Endothelial cell of umbilical vein (primary cell): Measurements from ENCODE around the gene DAP3. TPM values are rescaled to one million over a fixed set of nuclear protein-coding genes. Genes with fewer than 3 reads are reported as not detected.

ENCODE experiments used
- BruUV-seq: library from RNA; stranded (reverse); fragments of 400-500 nt; replicated peaks from 2 replicates; lab custom pipeline; 2021; lab: Mats Ljungman, UMichigan
- CTCF ChIA-PET: fragments of 300-600, 350-600 bp; sonication (Branson Sonifier 250); formaldehyde crosslinking; loops from one replicate; lab custom pipeline; 2021; ENCODE audit warnings: antibody characterized with exemption, inconsistent platforms; lab: Charles Lee
- POLR2A ChIA-PET: fragments of 300-600, 350-600 bp; sonication (Branson Sonifier 250); formaldehyde crosslinking; loops from one replicate; lab custom pipeline; 2021; ENCODE audit warnings: antibody characterized with exemption, inconsistent platforms; lab: Charles Lee
- DNase-seq: peaks from one replicate; pipeline ENCODE4 v3.0.0-alpha.2; 2011; ENCODE audit warnings: low read depth, low spot score
- FAIRE-seq: peaks from 2 replicates; lab custom pipeline; 2011; peaks lifted over from hg19 to GRCh38; lab: Jason Lieb, UNC
- H2AFZ ChIP-seq: 2 replicates; pipeline ENCODE4 v1.6.0; 2012; ENCODE audit warnings: low read depth, low read length, control low read depth, inconsistent platforms
- H3K27ac ChIP-seq: 2 replicates; pipeline ENCODE4 v1.5.1; 2011; ENCODE audit warnings: low read depth, mild to moderate bottlenecking, control low read depth, low read length, moderate library complexity; ENCODE audit not compliant: insufficient read depth
- H3K27me3 ChIP-seq, 2 experiments: 2 replicates each; pipeline versions ENCODE4 v1.6.0 to v1.6.1; 2011; ENCODE audit warnings: low read length in 2 of 2, mixed read lengths in 1 of 2; ENCODE audit not compliant: control insufficient read depth in 2 of 2, insufficient read depth in 2 of 2
- H3K36me3 ChIP-seq, 2 experiments: 2 replicates in 1 of 2; 3 replicates in 1 of 2; pipeline ENCODE4 v1.5.1; 2011; ENCODE audit warnings: low read length in 2 of 2, mild to moderate bottlenecking in 1 of 2, moderate library complexity in 1 of 2; ENCODE audit not compliant: control insufficient read depth in 2 of 2, insufficient read depth in 2 of 2; ENCODE audit errors: extremely low read depth in 1 of 2
- H3K4me1 ChIP-seq: 3 replicates; pipeline ENCODE4 v1.5.1; 2011; ENCODE audit warnings: mild to moderate bottlenecking, low read length; ENCODE audit not compliant: control insufficient read depth, insufficient read depth; ENCODE audit errors: extremely low read depth
- H3K4me2 ChIP-seq: 2 replicates; pipeline ENCODE4 v1.6.1; 2011; ENCODE audit warnings: low read length, control low read depth, mixed read lengths; ENCODE audit not compliant: insufficient read depth
- H3K4me3 ChIP-seq, 3 experiments: fragments of 200-600 bp in 1 of 3; sonication (generic), shearing (Covaris generic) in 1 of 3; replicated peaks in 1 of 3; 2 replicates each; pipeline ENCODE4 v1.5.1; 2011 to 2016; ENCODE audit warnings: control low read depth in 3 of 3, low read length in 3 of 3, mild to moderate bottlenecking in 2 of 3, inconsistent platforms in 1 of 3, low read depth in 1 of 3, moderate library complexity in 1 of 3; ENCODE audit not compliant: insufficient read depth in 1 of 3
- H3K79me2 ChIP-seq: 2 replicates; pipeline ENCODE4 v1.6.0; 2012; ENCODE audit warnings: low read length, inconsistent platforms; ENCODE audit not compliant: control insufficient read depth, insufficient read depth
- H3K9ac ChIP-seq: replicated peaks from 2 replicates; pipeline ENCODE3; 2011; ENCODE audit warnings: low read length, control low read depth; ENCODE audit not compliant: insufficient read depth; ENCODE audit errors: extremely low read depth
- H3K9me1 ChIP-seq: replicated peaks from 3 replicates; pipeline ENCODE4 v1.6.0; 2011; ENCODE audit warnings: mild to moderate bottlenecking, low read length; ENCODE audit not compliant: control insufficient read depth, insufficient read depth; ENCODE audit errors: extremely low read depth
- H3K9me3 ChIP-seq: replicated peaks from 2 replicates; pipeline ENCODE4 v1.5.1; 2012; ENCODE audit warnings: low read length, inconsistent platforms; ENCODE audit not compliant: control insufficient read depth, insufficient read depth
- H4K20me1 ChIP-seq: replicated peaks from 2 replicates; pipeline ENCODE3; 2011; ENCODE audit warnings: mild to moderate bottlenecking, low read length; ENCODE audit not compliant: control insufficient read depth, insufficient read depth; ENCODE audit errors: extremely low read depth
- CTCF ChIP-seq, 2 donors: IDR thresholded peaks; 1 replicate in 1 of 2; 2 replicates in 1 of 2; pipeline ENCODE4 v1.5.1; 2011; ENCODE audit warnings: low read length in 2 of 2, mild to moderate bottlenecking in 2 of 2, moderate library complexity in 2 of 2, control low read depth in 1 of 2, inconsistent platforms in 1 of 2, low read depth in 1 of 2; ENCODE audit not compliant: insufficient read depth in 1 of 2; ENCODE audit errors: extremely low read depth in 1 of 2
- EZH2 ChIP-seq: IDR thresholded peaks from 2 replicates; pipeline ENCODE4 v1.6.1; 2012; ENCODE audit warnings: borderline replicate concordance, low read depth, mild to moderate bottlenecking, moderate library complexity, low read length, inconsistent platforms; ENCODE audit not compliant: severe bottlenecking
- FOS ChIP-seq: IDR thresholded peaks from 2 replicates; pipeline ENCODE4 v1.6.1; 2011; ENCODE audit warnings: mild to moderate bottlenecking, low read length, moderate library complexity, borderline replicate concordance; ENCODE audit not compliant: insufficient read depth
- GATA2 ChIP-seq: IDR thresholded peaks from 2 replicates; pipeline ENCODE4 v1.7.0; 2011; ENCODE audit warnings: low read depth, mild to moderate bottlenecking, moderate library complexity, mixed read lengths, low read length; ENCODE audit not compliant: insufficient read length, insufficient read depth
- JUN ChIP-seq: IDR thresholded peaks from 2 replicates; pipeline ENCODE4 v1.6.1; 2011; ENCODE audit warnings: borderline replicate concordance, low read depth; ENCODE audit not compliant: insufficient read length, insufficient read depth
- MAX ChIP-seq: IDR thresholded peaks from 2 replicates; pipeline ENCODE4 v1.6.1; 2011; ENCODE audit not compliant: insufficient read depth, insufficient read length
- MYC ChIP-seq: IDR thresholded peaks from one replicate; pipeline ENCODE4 v1.6.1; 2011; ENCODE audit warnings: mild to moderate bottlenecking, low read depth, low read length
- POLR2A ChIP-seq: IDR thresholded peaks from 2 replicates; pipeline ENCODE4 v1.6.1; 2012; ENCODE audit warnings: low read depth, mild to moderate bottlenecking, control low read depth, low read length
- POLR2AphosphoS5 ChIP-seq: IDR thresholded peaks from 2 replicates; pipeline ENCODE4 v1.6.1; 2012; ENCODE audit warnings: low read depth, mild to moderate bottlenecking, control low read depth, low read length, moderate library complexity; ENCODE audit not compliant: insufficient read depth
- dilution Hi-C: fragments of 300-500 bp; cut with MboI; formaldehyde crosslinking; loops from one replicate; pipeline ENCODE4 v1.15.0; 2019; ENCODE audit warnings: low sequenced_read_pairs; ENCODE audit not compliant: extremely low pct_ligation_motif_present
- intact Hi-C: fragments of 100-400 bp; cut with micrococcal nuclease; formaldehyde crosslinking; loops from one replicate; pipeline ENCODE4 v1.10.0; 2022
- polyA plus RNA-seq, 4 experiments: library from polyadenylated mRNA; depleted of rRNA in 3 of 4; stranded (reverse) in 3 of 4; unstranded in 1 of 4; fragments of >200 nt; gene quantifications; 2 replicates each; pipeline versions ENCODE4 v1.2.1 to v1.2.3, GENCODE V29; 2011 to 2012; ENCODE audit warnings: missing spikeins in 1 of 4
- total RNA-seq: library from RNA; stranded (reverse); gene quantifications from 2 replicates; pipeline ENCODE4 v1.2.3, GENCODE V29; 2021

The DAP3 gene
- total and polyA plus RNA-seq, 2 donors (not counting 3 experiments of a cell fraction or from before 2014, with no cell fraction given), result 86.5 to 104 TPM

DNA sequence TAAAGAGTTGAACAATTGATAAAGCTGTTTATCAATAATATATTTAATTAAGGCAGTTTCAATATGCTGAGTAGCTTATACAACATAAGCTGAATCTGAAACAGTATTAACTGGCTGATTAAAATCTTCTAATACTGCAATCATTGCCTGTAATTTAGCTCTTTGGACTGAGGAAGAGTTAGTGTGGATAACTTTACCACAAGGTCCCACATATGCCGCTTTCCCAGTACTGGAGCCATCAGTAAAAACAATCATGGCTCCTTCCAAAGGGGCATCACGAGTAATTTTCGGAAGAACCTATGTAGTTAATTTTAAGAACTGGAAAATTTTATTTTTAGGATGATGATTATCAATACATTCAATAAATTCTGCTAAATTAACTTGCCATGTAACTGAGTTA, 6.7 kb downstream of the DAP3 start:
- Histone ChIP-seq H3K36me3 (peaks cover 0 to 4% of the 10 kb centered on the region in 2 experiments), H3K27me3 (no peaks in the 10 kb centered on the region), H3K4me3 (no peak overlapping the region), H3K9me1 (no peaks in the 10 kb centered on the region), H3K27ac (no peak overlapping the region), H3K4me2 (no peak overlapping the region), H4K20me1 (no peaks in the 10 kb centered on the region), H3K79me2 (peaks cover 92% of the 10 kb centered on the region), H2AFZ (no peak overlapping the region), H3K4me1 (peaks cover under 1% of the 10 kb centered on the region), H3K9me3 (no peaks in the 10 kb centered on the region), H3K9ac (no peak overlapping the region)
- dilution Hi-C loops, result no loop called here
- intact Hi-C loops, result no loop called here
- TF ChIP-seq EZH2, result no peak
- no peak for TF ChIP-seq POLR2A
- no peak for TF ChIP-seq CTCF (IDR thresholded peaks at IDR 0.05; ENCODE audit: extremely low read depth in 1 of 2, insufficient read depth in 1 of 2, low read depth in 1 of 2, low read length in 2 of 2)
- no peak for TF ChIP-seq POLR2AphosphoS5
- TF ChIP-seq FOS, result no peak
- TF ChIP-seq MYC, result no peak
- TF ChIP-seq GATA2, result no peak
- TF ChIP-seq JUN, result no peak
- TF ChIP-seq MAX, result no peak
- DNase-seq (no peak), FAIRE-seq (no peak)
- CTCF ChIA-PET, result no interaction called here
- no TSS peak for BruUV-seq
- POLR2A ChIA-PET, result no interaction called here
